HepG2 (cell line): ENCODE results near the gene MARF1. TPM values are rescaled to one million over a fixed set of nuclear protein-coding genes. Genes with fewer than 3 reads are reported as not detected.

Source experiments
- ATAD3A ChIP-seq: sonication (generic); formaldehyde crosslinking; IDR thresholded peaks from 2 replicates; pipeline ENCODE4 v1.4.0; 2020; ENCODE audit warnings: missing genetic modification reagents
- CEBPB ChIP-seq: IDR thresholded peaks from 2 replicates; pipeline ENCODE4 v1.6.1; 2011; ENCODE audit warnings: low read depth, low read length, improper control_type of control experiment, borderline replicate concordance
- GLI4 ChIP-seq: sonication (generic); formaldehyde crosslinking; IDR thresholded peaks from 2 replicates; pipeline ENCODE4 v1.5.1; 2020; ENCODE audit warnings: missing genetic modification reagents, mild to moderate bottlenecking, moderate library complexity, borderline replicate concordance
- KDM5B ChIP-seq: sonication (generic); formaldehyde crosslinking; IDR thresholded peaks from 2 replicates; pipeline ENCODE4 v1.4.0; 2020; ENCODE audit warnings: missing genetic modification reagents, mild to moderate bottlenecking, borderline replicate concordance
- MBNL3 ChIP-seq: fragments of 250-450 bp; sonication (Bioruptor Pico); conservative IDR thresholded peaks from 2 replicates; pipeline ENCODE4 v1.8.0; 2022; ENCODE audit warnings: mild to moderate bottlenecking, inconsistent platforms
- MEF2D ChIP-seq: sonication (generic); formaldehyde crosslinking; IDR thresholded peaks from 2 replicates; pipeline ENCODE4 v1.5.1; 2020; ENCODE audit warnings: mild to moderate bottlenecking, missing genetic modification reagents
- NPAS2 ChIP-seq: sonication (generic); formaldehyde crosslinking; IDR thresholded peaks from 2 replicates; pipeline ENCODE4 v1.8.0; 2022; ENCODE audit warnings: mild to moderate bottlenecking, missing genetic modification reagents, borderline replicate concordance
- PITX1 ChIP-seq: sonication (generic); formaldehyde crosslinking; IDR thresholded peaks from 2 replicates; pipeline ENCODE4 v1.5.1; 2020; ENCODE audit warnings: mild to moderate bottlenecking, missing genetic modification reagents
- SALL2 ChIP-seq: sonication (generic); formaldehyde crosslinking; IDR thresholded peaks from 2 replicates; pipeline ENCODE4 v1.8.1; 2023; ENCODE audit warnings: mild to moderate bottlenecking, missing genetic modification reagents, inconsistent platforms
- SOX5 ChIP-seq: IDR thresholded peaks from 2 replicates; pipeline ENCODE4 v1.6.1; 2016; ENCODE audit warnings: borderline replicate concordance
- ZNF101 ChIP-seq: sonication (generic); formaldehyde crosslinking; IDR thresholded peaks from 2 replicates; pipeline ENCODE4 v1.4.0; 2020; ENCODE audit warnings: mild to moderate bottlenecking, low read depth, missing genetic modification reagents, borderline replicate concordance
- ZNF224 ChIP-seq: sonication (generic); formaldehyde crosslinking; IDR thresholded peaks from 2 replicates; pipeline ENCODE4 v1.5.0; 2020; ENCODE audit warnings: mild to moderate bottlenecking, missing genetic modification reagents
- ZNF432 ChIP-seq: sonication (generic); formaldehyde crosslinking; IDR thresholded peaks from 2 replicates; pipeline ENCODE4 v1.5.0; 2020; ENCODE audit warnings: missing genetic modification reagents, mild to moderate bottlenecking, borderline replicate concordance
- ZNF652 ChIP-seq: IDR thresholded peaks from 2 replicates; pipeline ENCODE4 v1.6.1; 2016; ENCODE audit warnings: low read depth, borderline replicate concordance
- polyA plus RNA-seq, 8 experiments: library from polyadenylated mRNA; depleted of rRNA in 3 of 8; stranded (reverse) in 7 of 8; unstranded in 1 of 8; fragments of >200 nt; fragmentation: Illumina TruSeq in 4 of 8; extraction: Trizol in 4 of 8; gene quantifications; 2 replicates each; pipeline versions ENCODE4 v1.2.1 to v1.2.3, GENCODE V29; 2011 to 2016; ENCODE audit warnings: low read depth in 4 of 8, missing spikeins in 1 of 8, mixed read lengths in 1 of 8; ENCODE audit not compliant: insufficient read depth in 1 of 8
- total RNA-seq, 5 experiments: library from RNA; depleted of rRNA; stranded (reverse); fragments of >200 nt; fragmentation: Illumina TruSeq; extraction: Trizol; gene quantifications; 2 replicates each; pipeline ENCODE4 v1.2.3, GENCODE V29; 2016; ENCODE audit warnings: low read depth in 1 of 5
- TF ChIP-seq, protein P1 (sequence below): sonication (generic); formaldehyde crosslinking; IDR thresholded peaks from 2 replicates; pipeline ENCODE4 v1.4.0; 2020; ENCODE audit warnings: missing genetic modification reagents
- TF ChIP-seq, protein P2 (sequence below): sonication (generic); formaldehyde crosslinking; IDR thresholded peaks from 2 replicates; pipeline ENCODE4 v1.5.1; 2020; ENCODE audit warnings: missing genetic modification reagents, mild to moderate bottlenecking, borderline replicate concordance
- TF ChIP-seq, protein P3 (sequence below): sonication (generic); formaldehyde crosslinking; IDR thresholded peaks from 2 replicates; pipeline ENCODE4 v1.4.0; 2020; ENCODE audit warnings: missing genetic modification reagents
- TF ChIP-seq, protein P4 (sequence below): sonication (generic); formaldehyde crosslinking; IDR thresholded peaks from 2 replicates; pipeline ENCODE4 v1.8.1; 2023; ENCODE audit warnings: mild to moderate bottlenecking, inconsistent platforms, moderate library complexity, missing genetic modification reagents, borderline replicate concordance
- TF ChIP-seq, protein P5 (sequence below): sonication (generic); formaldehyde crosslinking; IDR thresholded peaks from 2 replicates; pipeline ENCODE4 v1.9.0; 2022; ENCODE audit warnings: missing genetic modification reagents, mild to moderate bottlenecking, borderline replicate concordance
- TF ChIP-seq, protein P6 (sequence below): sonication (generic); formaldehyde crosslinking; IDR thresholded peaks from 2 replicates; pipeline ENCODE4 v1.4.0; 2020; ENCODE audit warnings: mild to moderate bottlenecking, missing genetic modification reagents, borderline replicate concordance

The MARF1 gene
- total and polyA plus RNA-seq, 2 of the 13 experiments (the other 11 are each of a cell fraction or from before 2014, with no cell fraction given): 8.7 to 20.7 TPM

DNA sequence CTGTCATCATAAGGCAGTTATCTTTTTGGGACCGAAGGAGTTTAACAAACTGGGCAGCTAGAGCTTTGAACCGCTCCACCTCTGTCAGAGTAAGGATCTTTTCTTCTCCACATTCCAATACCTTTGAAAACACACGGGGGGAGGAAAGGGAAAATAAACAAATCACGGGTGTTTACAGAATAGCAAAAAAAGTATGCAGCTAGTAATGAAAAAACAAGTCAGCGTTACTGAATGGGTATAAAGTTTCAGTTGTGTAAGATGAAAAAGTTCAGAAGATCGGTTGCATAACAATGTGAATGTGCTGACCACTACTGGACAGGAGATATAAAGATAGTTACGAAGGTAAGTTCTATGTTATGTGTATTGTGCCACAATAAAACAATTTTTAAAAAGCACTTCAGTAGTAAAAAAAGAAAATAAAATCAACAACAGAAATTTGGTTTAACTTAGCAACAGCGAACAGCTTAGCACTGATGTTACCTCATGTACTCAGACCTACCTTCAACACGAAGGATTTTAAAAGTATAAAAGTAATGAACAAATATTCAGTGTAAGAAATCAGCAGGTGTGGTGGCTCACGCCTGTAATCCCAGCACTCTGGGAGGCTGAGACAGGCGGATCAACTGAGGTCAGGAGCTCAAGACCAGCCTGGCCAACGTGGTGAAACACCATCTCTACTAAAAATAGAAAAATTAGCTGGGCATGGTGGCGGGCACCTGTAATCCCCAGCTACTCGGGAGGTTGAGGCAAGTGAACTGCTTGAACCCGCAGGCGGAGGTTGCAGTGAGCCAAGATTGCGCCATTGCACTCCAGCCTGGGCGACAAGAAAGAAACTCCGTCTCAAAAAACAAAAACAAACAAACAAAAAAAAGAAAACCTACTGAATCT lies 34.3 kb downstream of the MARF1 start (continued):
- TF ChIP-seq, protein P1, sequence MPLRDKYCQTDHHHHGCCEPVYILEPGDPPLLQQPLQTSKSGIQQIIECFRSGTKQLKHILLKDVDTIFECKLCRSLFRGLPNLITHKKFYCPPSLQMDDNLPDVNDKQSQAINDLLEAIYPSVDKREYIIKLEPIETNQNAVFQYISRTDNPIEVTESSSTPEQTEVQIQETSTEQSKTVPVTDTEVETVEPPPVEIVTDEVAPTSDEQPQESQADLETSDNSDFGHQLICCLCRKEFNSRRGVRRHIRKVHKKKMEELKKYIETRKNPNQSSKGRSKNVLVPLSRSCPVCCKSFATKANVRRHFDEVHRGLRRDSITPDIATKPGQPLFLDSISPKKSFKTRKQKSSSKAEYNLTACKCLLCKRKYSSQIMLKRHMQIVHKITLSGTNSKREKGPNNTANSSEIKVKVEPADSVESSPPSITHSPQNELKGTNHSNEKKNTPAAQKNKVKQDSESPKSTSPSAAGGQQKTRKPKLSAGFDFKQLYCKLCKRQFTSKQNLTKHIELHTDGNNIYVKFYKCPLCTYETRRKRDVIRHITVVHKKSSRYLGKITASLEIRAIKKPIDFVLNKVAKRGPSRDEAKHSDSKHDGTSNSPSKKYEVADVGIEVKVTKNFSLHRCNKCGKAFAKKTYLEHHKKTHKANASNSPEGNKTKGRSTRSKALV (CRISPR knock-in tag): peak; percentile 78; the same call in 1 of the 2 replicates
- TF ChIP-seq, protein P2, sequence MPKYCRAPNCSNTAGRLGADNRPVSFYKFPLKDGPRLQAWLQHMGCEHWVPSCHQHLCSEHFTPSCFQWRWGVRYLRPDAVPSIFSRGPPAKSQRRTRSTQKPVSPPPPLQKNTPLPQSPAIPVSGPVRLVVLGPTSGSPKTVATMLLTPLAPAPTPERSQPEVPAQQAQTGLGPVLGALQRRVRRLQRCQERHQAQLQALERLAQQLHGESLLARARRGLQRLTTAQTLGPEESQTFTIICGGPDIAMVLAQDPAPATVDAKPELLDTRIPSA (CRISPR knock-in tag): no peak; the same call in 1 of the 2 replicates
- TF ChIP-seq ZNF101 (CRISPR knock-in tag): no peak
- TF ChIP-seq, protein P3, sequence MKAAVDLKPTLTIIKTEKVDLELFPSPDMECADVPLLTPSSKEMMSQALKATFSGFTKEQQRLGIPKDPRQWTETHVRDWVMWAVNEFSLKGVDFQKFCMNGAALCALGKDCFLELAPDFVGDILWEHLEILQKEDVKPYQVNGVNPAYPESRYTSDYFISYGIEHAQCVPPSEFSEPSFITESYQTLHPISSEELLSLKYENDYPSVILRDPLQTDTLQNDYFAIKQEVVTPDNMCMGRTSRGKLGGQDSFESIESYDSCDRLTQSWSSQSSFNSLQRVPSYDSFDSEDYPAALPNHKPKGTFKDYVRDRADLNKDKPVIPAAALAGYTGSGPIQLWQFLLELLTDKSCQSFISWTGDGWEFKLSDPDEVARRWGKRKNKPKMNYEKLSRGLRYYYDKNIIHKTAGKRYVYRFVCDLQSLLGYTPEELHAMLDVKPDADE: peak; percentile 62; the same call in 1 of the 2 replicates
- TF ChIP-seq, protein P4, sequence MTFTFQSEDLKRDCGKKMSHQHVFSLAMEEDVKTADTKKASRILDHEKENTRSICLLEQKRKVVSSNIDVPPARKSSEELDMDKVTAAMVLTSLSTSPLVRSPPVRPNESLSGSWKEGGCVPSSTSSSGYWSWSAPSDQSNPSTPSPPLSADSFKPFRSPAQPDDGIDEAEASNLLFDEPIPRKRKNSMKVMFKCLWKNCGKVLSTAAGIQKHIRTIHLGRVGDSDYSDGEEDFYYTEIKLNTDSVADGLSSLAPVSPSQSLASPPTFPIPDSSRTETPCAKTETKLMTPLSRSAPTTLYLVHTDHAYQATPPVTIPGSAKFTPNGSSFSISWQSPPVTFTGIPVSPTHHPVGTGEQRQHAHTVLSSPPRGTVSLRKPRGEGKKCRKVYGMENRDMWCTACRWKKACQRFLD (CRISPR knock-in tag): no peak
- peak; percentile 62 for TF ChIP-seq MEF2D (CRISPR knock-in tag)
- TF ChIP-seq, protein P5, sequence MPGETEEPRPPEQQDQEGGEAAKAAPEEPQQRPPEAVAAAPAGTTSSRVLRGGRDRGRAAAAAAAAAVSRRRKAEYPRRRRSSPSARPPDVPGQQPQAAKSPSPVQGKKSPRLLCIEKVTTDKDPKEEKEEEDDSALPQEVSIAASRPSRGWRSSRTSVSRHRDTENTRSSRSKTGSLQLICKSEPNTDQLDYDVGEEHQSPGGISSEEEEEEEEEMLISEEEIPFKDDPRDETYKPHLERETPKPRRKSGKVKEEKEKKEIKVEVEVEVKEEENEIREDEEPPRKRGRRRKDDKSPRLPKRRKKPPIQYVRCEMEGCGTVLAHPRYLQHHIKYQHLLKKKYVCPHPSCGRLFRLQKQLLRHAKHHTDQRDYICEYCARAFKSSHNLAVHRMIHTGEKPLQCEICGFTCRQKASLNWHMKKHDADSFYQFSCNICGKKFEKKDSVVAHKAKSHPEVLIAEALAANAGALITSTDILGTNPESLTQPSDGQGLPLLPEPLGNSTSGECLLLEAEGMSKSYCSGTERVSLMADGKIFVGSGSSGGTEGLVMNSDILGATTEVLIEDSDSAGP: no peak
- TF ChIP-seq PITX1 (CRISPR knock-in tag): no peak
- no peak for TF ChIP-seq GLI4 (CRISPR knock-in tag)
- no peak for TF ChIP-seq ZNF432
- TF ChIP-seq SOX5 (CRISPR knock-in tag): peak; percentile 95
- TF ChIP-seq KDM5B (CRISPR knock-in tag): no peak
- no peak for TF ChIP-seq MBNL3
- no peak for TF ChIP-seq ATAD3A (CRISPR knock-in tag)
- no peak for TF ChIP-seq ZNF224 (CRISPR knock-in tag)
- TF ChIP-seq, protein P6, sequence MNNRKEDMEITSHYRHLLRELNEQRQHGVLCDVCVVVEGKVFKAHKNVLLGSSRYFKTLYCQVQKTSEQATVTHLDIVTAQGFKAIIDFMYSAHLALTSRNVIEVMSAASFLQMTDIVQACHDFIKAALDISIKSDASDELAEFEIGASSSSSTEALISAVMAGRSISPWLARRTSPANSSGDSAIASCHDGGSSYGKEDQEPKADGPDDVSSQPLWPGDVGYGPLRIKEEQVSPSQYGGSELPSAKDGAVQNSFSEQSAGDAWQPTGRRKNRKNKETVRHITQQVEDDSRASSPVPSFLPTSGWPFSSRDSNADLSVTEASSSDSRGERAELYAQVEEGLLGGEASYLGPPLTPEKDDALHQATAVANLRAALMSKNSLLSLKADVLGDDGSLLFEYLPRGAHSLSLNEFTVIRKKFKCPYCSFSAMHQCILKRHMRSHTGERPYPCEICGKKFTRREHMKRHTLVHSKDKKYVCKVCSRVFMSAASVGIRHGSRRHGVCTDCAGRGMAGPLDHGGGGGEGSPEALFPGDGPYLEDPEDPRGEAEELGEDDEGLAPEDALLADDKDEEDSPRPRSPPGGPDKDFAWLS (CRISPR knock-in tag): no peak
- TF ChIP-seq NPAS2 (CRISPR knock-in tag): no peak
- TF ChIP-seq CEBPB: peak; percentile 98
- no peak for TF ChIP-seq SALL2 (CRISPR knock-in tag)
- TF ChIP-seq ZNF652 (CRISPR knock-in tag): peak; percentile 40; the same call in 1 of the 2 replicates
